A549 (cell line): Measurements from ENCODE around the gene WDHD1. TPM values are rescaled to one million over a fixed set of nuclear protein-coding genes. Genes with fewer than 3 reads are reported as not detected.

ENCODE experiments used
- ATAC-seq, 2 experiments: fragments of 200-7000 bp in 1 of 2; fragments of >200 bp in 1 of 2; cut with Nextera tagmentation in 1 of 2; cut with Tn5 transposase in 1 of 2; 3 replicates each; pipeline versions ENCODE4 v1.8.0 to v1.9.1; 2018 to 2020; ENCODE audit warnings: mild to moderate bottlenecking in 1 of 2, moderate library complexity in 1 of 2
- CTCF ChIA-PET: fragments of 300-600 bp; sonication (Branson Sonifier 250); formaldehyde crosslinking; extraction: SDS; loops from one replicate; lab custom pipeline; 2021; ENCODE audit warnings: antibody characterized with exemption, inconsistent platforms; lab: Yijun Ruan, JAX
- POLR2A ChIA-PET: fragments of 350-600 bp; formaldehyde crosslinking; extraction: SDS; loops from one replicate; lab custom pipeline; 2021; ENCODE audit warnings: antibody characterized with exemption, inconsistent platforms; lab: Yijun Ruan, JAX
- DNase-seq, 2 experiments: peaks; one replicate each; pipeline versions ENCODE4 v3.0.0 to v3.0.0-alpha.2; 2011 to 2016; ENCODE audit warnings: low read depth in 1 of 2, low spot score in 1 of 2
- FAIRE-seq: peaks from 2 replicates; lab custom pipeline; 2011; peaks lifted over from hg19 to GRCh38; lab: Jason Lieb, UNC
- H3K27ac ChIP-seq, 2 experiments: fragments of >200 bp; sonication (Bioruptor Twin); formaldehyde crosslinking; 3 replicates each; pipeline ENCODE4 v1.5.1; 2016 to 2017
- H3K4me1 ChIP-seq: fragments of >200 bp; sonication (Bioruptor Twin); formaldehyde crosslinking; 3 replicates; pipeline ENCODE4 v1.6.1; 2016
- H3K4me2 ChIP-seq: fragments of >200 bp; sonication (Bioruptor Twin); formaldehyde crosslinking; 3 replicates; pipeline ENCODE4 v1.6.1; 2016
- H3K4me3 ChIP-seq: fragments of >200 bp; sonication (Bioruptor Twin); formaldehyde crosslinking; 3 replicates; pipeline ENCODE4 v1.5.1; 2016
- H3K9me3 ChIP-seq: fragments of >200 bp; sonication (Bioruptor Twin); formaldehyde crosslinking; 3 replicates; pipeline ENCODE4 v1.6.1; 2016
- EHMT2 ChIP-seq: fragments of 200-600 bp; sonication (generic); IDR thresholded peaks from 2 replicates; pipeline ENCODE4 v1.6.1; 2016; ENCODE audit warnings: antibody characterized with exemption, low read depth, mild to moderate bottlenecking, moderate library complexity
- EP300 ChIP-seq, 2 experiments: fragments of >200 bp; sonication (Bioruptor Twin); formaldehyde crosslinking; IDR thresholded peaks; 2 replicates in 1 of 2; 3 replicates in 1 of 2; pipeline ENCODE4 v1.6.1; 2016 to 2017
- ESRRA ChIP-seq: fragments of 150-350 bp; IDR thresholded peaks from 2 replicates; pipeline ENCODE4 v1.6.1; 2014; ENCODE audit warnings: mild to moderate bottlenecking, low read length, borderline replicate concordance
- FOXS1 ChIP-seq: fragments of 250-450 bp; sonication (Bioruptor Pico); IDR thresholded peaks from 2 replicates; pipeline ENCODE4 v1.5.0; 2020; ENCODE audit warnings: mild to moderate bottlenecking, moderate library complexity
- GATA3 ChIP-seq: IDR thresholded peaks from 2 replicates; pipeline ENCODE4 v1.6.1; 2012; ENCODE audit warnings: borderline replicate concordance
- HDAC2 ChIP-seq: fragments of 200-600 bp; sonication (generic); IDR thresholded peaks from 2 replicates; pipeline ENCODE4 v1.6.1; 2016
- HOXB13 ChIP-seq: fragments of 250-450 bp; sonication (Bioruptor Pico); IDR thresholded peaks from 2 replicates; pipeline ENCODE4 v1.5.0; 2020; ENCODE audit warnings: low read depth, mild to moderate bottlenecking, moderate library complexity
- JUN ChIP-seq, 2 experiments: fragments of >200 bp; sonication (Bioruptor Twin); formaldehyde crosslinking; IDR thresholded peaks; 2 replicates in 1 of 2; 3 replicates in 1 of 2; pipeline ENCODE4 v1.6.1; 2016 to 2017
- JUNB ChIP-seq: fragments of >200 bp; sonication (Bioruptor Twin); formaldehyde crosslinking; IDR thresholded peaks from 2 replicates; pipeline ENCODE4 v1.6.1; 2016
- MAZ ChIP-seq: fragments of 150-350 bp; IDR thresholded peaks from 2 replicates; pipeline ENCODE4 v1.6.1; 2014; ENCODE audit warnings: antibody characterized with exemption, low read depth, low read length, borderline replicate concordance
- NPAS2 ChIP-seq: fragments of 250-450 bp; sonication (Bioruptor Pico); IDR thresholded peaks from 2 replicates; pipeline ENCODE4 v1.8.0; 2022; ENCODE audit warnings: mild to moderate bottlenecking, moderate library complexity, borderline replicate concordance
- NR3C1 ChIP-seq: fragments of >200 bp; sonication (Bioruptor Twin); formaldehyde crosslinking; IDR thresholded peaks from 3 replicates; pipeline ENCODE4 v1.6.1; 2017
- PHF8 ChIP-seq: fragments of 200-600 bp; sonication (generic); IDR thresholded peaks from 2 replicates; pipeline ENCODE4 v1.6.1; 2016; ENCODE audit warnings: low read depth, mild to moderate bottlenecking, antibody characterized with exemption, moderate library complexity, borderline replicate concordance
- POLR2A ChIP-seq: IDR thresholded peaks from 2 replicates; pipeline ENCODE4 v1.6.1; 2012; ENCODE audit warnings: mild to moderate bottlenecking, low read length
- RFX5 ChIP-seq: fragments of 450-650 bp; IDR thresholded peaks from 2 replicates; pipeline ENCODE4 v1.7.1; 2014; ENCODE audit warnings: antibody characterized with exemption, mild to moderate bottlenecking, moderate library complexity
- ZFP36 ChIP-seq: fragments of 450-650 bp; IDR thresholded peaks from 2 replicates; pipeline ENCODE4 v1.6.1; 2014; ENCODE audit warnings: borderline replicate concordance; ENCODE audit not compliant: partially characterized antibody
- ZSCAN20 ChIP-seq: fragments of 250-450 bp; sonication (Bioruptor Pico); IDR thresholded peaks from 2 replicates; pipeline ENCODE4 v1.8.0; 2022; ENCODE audit warnings: mild to moderate bottlenecking, moderate library complexity
- WGBS: methylation state at CpG from one replicate; pipeline ENCODE4 v1.1.6; 2017; ENCODE audit errors: missing lambda C conversion rate; 5-methylcytosine and 5-hydroxymethylcytosine counted together
- polyA plus RNA-seq, 4 experiments: library from polyadenylated mRNA; depleted of rRNA in 3 of 4; stranded (reverse); fragments of >200 nt; fragmentation: RNase III in 1 of 4; extraction: RNeasy Plus Mini Kit Qiagen cat#74134 plus additional on column Dnase treatment in 1 of 4; gene quantifications; 2 replicates in 3 of 4; 3 replicates in 1 of 4; pipeline ENCODE4 v1.2.3, GENCODE V29; 2011 to 2017
- TF ChIP-seq, protein P1 (sequence below): fragments of 450-650 bp; IDR thresholded peaks from 2 replicates; pipeline ENCODE4 v1.6.1; 2014; ENCODE audit warnings: antibody characterized with exemption
- TF ChIP-seq, protein P2 (sequence below): fragments of 250-450 bp; sonication (Bioruptor Pico); IDR thresholded peaks from 2 replicates; pipeline ENCODE4 v1.5.0; 2020; ENCODE audit warnings: low read depth, mild to moderate bottlenecking, moderate library complexity
- TF ChIP-seq, protein P3 (sequence below): fragments of 150-350 bp; IDR thresholded peaks from 2 replicates; pipeline ENCODE4 v1.6.1; 2014; ENCODE audit warnings: low read depth, mild to moderate bottlenecking, low read length
- TF ChIP-seq, protein P4 (sequence below): fragments of 250-450 bp; sonication (Bioruptor Pico); IDR thresholded peaks from 2 replicates; pipeline ENCODE4 v1.5.0; 2021; ENCODE audit warnings: mild to moderate bottlenecking, moderate library complexity, borderline replicate concordance
- TF ChIP-seq, protein P5 (sequence below): fragments of >200 bp; sonication (Bioruptor Twin); formaldehyde crosslinking; IDR thresholded peaks from 3 replicates; pipeline ENCODE4 v1.5.1; 2016
- TF ChIP-seq, protein P6 (sequence below): fragments of >200 bp; sonication (Bioruptor Twin); formaldehyde crosslinking; IDR thresholded peaks from 3 replicates; pipeline ENCODE4 v1.6.1; 2016
- TF ChIP-seq, protein P7 (sequence below): fragments of >200 bp; sonication (Bioruptor Twin); formaldehyde crosslinking; IDR thresholded peaks from 2 replicates; pipeline ENCODE4 v1.6.1; 2016

WDHD1 gene
- polyA plus RNA-seq, 2 of the 4 experiments (the other 2 are of a cell fraction): 16.3 to 35.6 TPM

DNA sequence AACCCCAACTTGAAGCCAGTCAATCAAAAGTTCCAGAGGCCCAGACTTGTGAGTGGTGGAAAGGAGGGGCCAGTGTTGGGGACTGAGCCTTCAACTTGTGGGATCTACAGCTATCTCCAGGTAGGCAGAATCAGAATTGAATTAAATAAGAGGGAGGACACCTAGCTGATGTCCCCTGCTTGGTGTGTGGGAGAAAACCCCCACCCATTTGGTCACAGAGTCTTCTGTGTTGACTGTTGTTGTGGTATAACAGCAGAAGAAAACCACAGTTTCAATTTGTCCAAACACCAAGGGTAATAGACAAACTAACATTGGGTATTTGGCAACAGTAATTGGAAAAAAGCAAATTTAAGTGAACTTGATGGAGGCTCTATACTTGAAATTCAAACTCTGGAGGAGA, 120.8 kb downstream of the WDHD1 start:
- Histone ChIP-seq H3K4me1 (peaks cover 5% of the 10 kb centered on the region; the same call in 2 of the 3 replicates), H3K9me3 (no peaks in the 10 kb centered on the region), H3K4me3 (no peak overlapping the region), H3K27ac (no peak overlapping the region), H3K4me2 (no peak overlapping the region)
- no peak for ATAC-seq
- FAIRE-seq: no peak
- ChIA-PET POLR2A (no interaction called here), CTCF (interaction anchor here (1.1 kb wide), 1 partner anchor 10 kb away, joined by 3 read pairs; no protein-coding TSS in a partner anchor)
- no peak for DNase-seq
- no peak for TF ChIP-seq HOXB13 (CRISPR knock-in tag)
- TF ChIP-seq FOXS1 (CRISPR knock-in tag): no peak
- TF ChIP-seq JUNB: no peak
- no peak for TF ChIP-seq ZFP36
- TF ChIP-seq NPAS2 (CRISPR knock-in tag): no peak
- no peak for TF ChIP-seq JUN (IDR thresholded peaks at IDR 0.05)
- TF ChIP-seq, protein P1, sequence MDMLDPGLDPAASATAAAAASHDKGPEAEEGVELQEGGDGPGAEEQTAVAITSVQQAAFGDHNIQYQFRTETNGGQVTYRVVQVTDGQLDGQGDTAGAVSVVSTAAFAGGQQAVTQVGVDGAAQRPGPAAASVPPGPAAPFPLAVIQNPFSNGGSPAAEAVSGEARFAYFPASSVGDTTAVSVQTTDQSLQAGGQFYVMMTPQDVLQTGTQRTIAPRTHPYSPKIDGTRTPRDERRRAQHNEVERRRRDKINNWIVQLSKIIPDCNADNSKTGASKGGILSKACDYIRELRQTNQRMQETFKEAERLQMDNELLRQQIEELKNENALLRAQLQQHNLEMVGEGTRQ: no peak
- TF ChIP-seq, protein P2, sequence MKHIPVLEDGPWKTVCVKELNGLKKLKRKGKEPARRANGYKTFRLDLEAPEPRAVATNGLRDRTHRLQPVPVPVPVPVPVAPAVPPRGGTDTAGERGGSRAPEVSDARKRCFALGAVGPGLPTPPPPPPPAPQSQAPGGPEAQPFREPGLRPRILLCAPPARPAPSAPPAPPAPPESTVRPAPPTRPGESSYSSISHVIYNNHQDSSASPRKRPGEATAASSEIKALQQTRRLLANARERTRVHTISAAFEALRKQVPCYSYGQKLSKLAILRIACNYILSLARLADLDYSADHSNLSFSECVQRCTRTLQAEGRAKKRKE (CRISPR knock-in tag): no peak
- no peak for TF ChIP-seq ESRRA
- no peak for TF ChIP-seq NR3C1
- no peak for TF ChIP-seq HDAC2
- TF ChIP-seq, protein P3, sequence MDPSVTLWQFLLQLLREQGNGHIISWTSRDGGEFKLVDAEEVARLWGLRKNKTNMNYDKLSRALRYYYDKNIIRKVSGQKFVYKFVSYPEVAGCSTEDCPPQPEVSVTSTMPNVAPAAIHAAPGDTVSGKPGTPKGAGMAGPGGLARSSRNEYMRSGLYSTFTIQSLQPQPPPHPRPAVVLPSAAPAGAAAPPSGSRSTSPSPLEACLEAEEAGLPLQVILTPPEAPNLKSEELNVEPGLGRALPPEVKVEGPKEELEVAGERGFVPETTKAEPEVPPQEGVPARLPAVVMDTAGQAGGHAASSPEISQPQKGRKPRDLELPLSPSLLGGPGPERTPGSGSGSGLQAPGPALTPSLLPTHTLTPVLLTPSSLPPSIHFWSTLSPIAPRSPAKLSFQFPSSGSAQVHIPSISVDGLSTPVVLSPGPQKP: no peak
- TF ChIP-seq EHMT2: no peak
- no peak for TF ChIP-seq EP300 (IDR thresholded peaks at IDR 0.05)
- TF ChIP-seq MAZ: no peak
- TF ChIP-seq GATA3: no peak

DNA sequence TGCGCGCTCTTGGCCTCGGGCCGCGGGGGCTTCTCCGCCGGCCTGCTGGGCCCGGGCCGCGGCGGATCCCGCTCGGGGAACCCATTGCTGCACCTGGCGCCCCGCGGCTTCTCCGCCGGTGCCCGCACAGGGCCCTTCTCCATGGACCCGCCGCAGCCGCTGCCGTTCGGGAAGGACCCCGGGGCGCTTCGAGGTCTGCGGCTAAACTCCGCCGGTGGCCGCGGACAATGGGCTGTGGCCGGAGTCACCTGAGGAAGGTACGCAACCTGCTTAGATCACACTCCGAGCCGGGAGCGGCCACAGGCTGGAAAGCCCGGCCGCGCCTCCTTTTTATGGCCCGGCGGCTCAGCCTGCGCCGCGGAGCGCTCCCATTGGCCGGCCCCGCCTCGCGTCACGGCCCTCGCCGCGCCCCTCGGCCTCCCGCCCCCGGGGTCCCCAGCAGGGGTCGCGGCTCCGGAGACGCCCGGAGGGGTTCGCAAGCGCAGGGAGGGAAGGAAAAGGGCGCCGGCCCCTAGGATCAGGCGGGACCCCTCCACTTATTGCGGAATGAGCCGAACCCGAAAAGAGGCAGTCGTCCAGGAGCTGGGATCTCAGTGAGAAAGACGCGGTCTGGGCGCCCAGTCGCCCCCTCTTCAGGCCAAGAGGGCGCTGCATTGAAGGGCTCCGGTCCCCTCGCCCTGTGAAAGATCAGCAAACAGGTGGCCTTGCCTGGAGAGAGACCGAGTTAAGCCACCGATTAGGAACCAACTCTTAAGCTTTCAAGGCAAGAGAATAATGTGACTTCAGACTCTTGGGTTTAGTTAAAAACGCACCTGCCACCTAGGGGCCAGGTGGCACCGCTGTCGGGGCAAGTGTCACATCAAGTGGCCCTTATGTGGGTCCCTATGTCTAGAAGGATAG, 124.1 kb downstream of the WDHD1 start, which contains the start of gene GCH1:
Gene GCH1, minus strand, starts transcription at position 306 of the 900 bp plus-strand sequence. Its CDS starts 163 bp downstream, at position 143.
- H3K4me1 ChIP-seq: peaks cover 9% of the 10 kb centered on the region; the same call in 2 of the 3 replicates
- peak within 1 kb of the TSS; percentile 100 for H3K4me2 ChIP-seq
- POLR2A ChIA-PET: interaction anchor here (0.6 to 1.0 kb wide), 6 partner anchors 10 to 337 kb away, joined by 3 to 4 read pairs (median 3); partner anchors contain the start of genes SOCS4 and WDHD1
- peak within 1 kb of the TSS; percentile 70 for H3K4me3 ChIP-seq
- FAIRE-seq: no peak
- peak within 1 kb of the TSS; percentile 63 to 90 for H3K27ac ChIP-seq
- H3K9me3 ChIP-seq: no peaks in the 10 kb centered on the region
- CTCF ChIA-PET: interaction anchor here (0.6 to 2.3 kb wide), 18 partner anchors 8 to 129 kb away, joined by 3 to 9 read pairs (median 4); no protein-coding TSS in a partner anchor
- peak; percentile 90 to 94 for ATAC-seq
- 1% methylated on average over 18 of the region's 83 CpGs for WGBS
- peak; percentile 69 to 71 for DNase-seq
- TF ChIP-seq, protein P4, sequence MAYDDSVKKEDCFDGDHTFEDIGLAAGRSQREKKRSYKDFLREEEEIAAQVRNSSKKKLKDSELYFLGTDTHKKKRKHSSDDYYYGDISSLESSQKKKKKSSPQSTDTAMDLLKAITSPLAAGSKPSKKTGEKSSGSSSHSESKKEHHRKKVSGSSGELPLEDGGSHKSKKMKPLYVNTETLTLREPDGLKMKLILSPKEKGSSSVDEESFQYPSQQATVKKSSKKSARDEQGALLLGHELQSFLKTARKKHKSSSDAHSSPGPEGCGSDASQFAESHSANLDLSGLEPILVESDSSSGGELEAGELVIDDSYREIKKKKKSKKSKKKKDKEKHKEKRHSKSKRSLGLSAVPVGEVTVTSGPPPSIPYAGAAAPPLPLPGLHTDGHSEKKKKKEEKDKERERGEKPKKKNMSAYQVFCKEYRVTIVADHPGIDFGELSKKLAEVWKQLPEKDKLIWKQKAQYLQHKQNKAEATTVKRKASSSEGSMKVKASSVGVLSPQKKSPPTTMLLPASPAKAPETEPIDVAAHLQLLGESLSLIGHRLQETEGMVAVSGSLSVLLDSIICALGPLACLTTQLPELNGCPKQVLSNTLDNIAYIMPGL (CRISPR knock-in tag): peak; percentile 15; the same call in 1 of the 2 replicates
- TF ChIP-seq, protein P5, sequence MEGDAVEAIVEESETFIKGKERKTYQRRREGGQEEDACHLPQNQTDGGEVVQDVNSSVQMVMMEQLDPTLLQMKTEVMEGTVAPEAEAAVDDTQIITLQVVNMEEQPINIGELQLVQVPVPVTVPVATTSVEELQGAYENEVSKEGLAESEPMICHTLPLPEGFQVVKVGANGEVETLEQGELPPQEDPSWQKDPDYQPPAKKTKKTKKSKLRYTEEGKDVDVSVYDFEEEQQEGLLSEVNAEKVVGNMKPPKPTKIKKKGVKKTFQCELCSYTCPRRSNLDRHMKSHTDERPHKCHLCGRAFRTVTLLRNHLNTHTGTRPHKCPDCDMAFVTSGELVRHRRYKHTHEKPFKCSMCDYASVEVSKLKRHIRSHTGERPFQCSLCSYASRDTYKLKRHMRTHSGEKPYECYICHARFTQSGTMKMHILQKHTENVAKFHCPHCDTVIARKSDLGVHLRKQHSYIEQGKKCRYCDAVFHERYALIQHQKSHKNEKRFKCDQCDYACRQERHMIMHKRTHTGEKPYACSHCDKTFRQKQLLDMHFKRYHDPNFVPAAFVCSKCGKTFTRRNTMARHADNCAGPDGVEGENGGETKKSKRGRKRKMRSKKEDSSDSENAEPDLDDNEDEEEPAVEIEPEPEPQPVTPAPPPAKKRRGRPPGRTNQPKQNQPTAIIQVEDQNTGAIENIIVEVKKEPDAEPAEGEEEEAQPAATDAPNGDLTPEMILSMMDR: peak; percentile 54
- TF ChIP-seq, protein P6, sequence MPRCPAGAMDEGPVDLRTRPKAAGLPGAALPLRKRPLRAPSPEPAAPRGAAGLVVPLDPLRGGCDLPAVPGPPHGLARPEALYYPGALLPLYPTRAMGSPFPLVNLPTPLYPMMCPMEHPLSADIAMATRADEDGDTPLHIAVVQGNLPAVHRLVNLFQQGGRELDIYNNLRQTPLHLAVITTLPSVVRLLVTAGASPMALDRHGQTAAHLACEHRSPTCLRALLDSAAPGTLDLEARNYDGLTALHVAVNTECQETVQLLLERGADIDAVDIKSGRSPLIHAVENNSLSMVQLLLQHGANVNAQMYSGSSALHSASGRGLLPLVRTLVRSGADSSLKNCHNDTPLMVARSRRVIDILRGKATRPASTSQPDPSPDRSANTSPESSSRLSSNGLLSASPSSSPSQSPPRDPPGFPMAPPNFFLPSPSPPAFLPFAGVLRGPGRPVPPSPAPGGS: peak; percentile 72; the same call in 1 of the 3 replicates
- TF ChIP-seq, protein P7, sequence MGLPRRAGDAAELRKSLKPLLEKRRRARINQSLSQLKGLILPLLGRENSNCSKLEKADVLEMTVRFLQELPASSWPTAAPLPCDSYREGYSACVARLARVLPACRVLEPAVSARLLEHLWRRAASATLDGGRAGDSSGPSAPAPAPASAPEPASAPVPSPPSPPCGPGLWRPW: no peak
- no peak for TF ChIP-seq MAZ
- 0 out of 2 replicates have a peak, but pooled peaks have one; percentile 8 for TF ChIP-seq GATA3
- TF ChIP-seq POLR2A: peak; percentile 95
- peak in 1 of 2 experiments; percentile 48; a peak in 1 of 5 replicates for TF ChIP-seq JUN (IDR thresholded peaks at IDR 0.05)
- TF ChIP-seq PHF8: peak; percentile 89
- TF ChIP-seq ZSCAN20: no peak
- peak; percentile 31; the same call in 1 of the 2 replicates for TF ChIP-seq RFX5
- TF ChIP-seq, all 56 proteins: peak for 8
